ENCODE data around the gene SERPINI1. TPM values are rescaled to one million over a fixed set of nuclear protein-coding genes. Genes with fewer than 3 reads are reported as not detected.
A peak's percentile ranks its signal among the peaks of the same experiment; 100 is the strongest.

SERPINI1 gene
- total and polyA plus RNA-seq, 9 of the 15 experiments (the other 6 are each of a cell fraction or from before 2014, with no cell fraction given), result 1.6 to 9.9 (median 3.5) TPM

- TF ChIP-seq RBM39 (optimal IDR thresholded peaks at IDR 0.05; ENCODE audit: low read depth, low read length), result no peak
- no peak for TF ChIP-seq ZNF644 (tag; IDR thresholded peaks at IDR 0.05; ENCODE audit: low read depth)
These were observed 93.5 kb downstream of the SERPINI1 start (continued) for GRCh38 chr3:167829071-167829470.

- ATAC-seq (peak; percentile 45; the same call in 2 of the 3 replicates), DNase-seq (ENCODE audit: extremely low read depth in 1 of 4, low spot score in 3 of 4) (no peak), FAIRE-seq (no peak)
- Histone ChIP-seq H3K9ac (ENCODE audit: insufficient read depth in 1 of 2, low read depth in 2 of 2, low read length in 2 of 2) (no peak overlapping the region), H3K4me2 (ENCODE audit: insufficient read depth, low read length) (no peak overlapping the region), H2AFZ (ENCODE audit: low read depth, low read length) (no peak overlapping the region), H4K20me1 (replicated peaks; ENCODE audit: control insufficient read depth, insufficient read depth, low read length) (no peaks in the 10 kb centered on the region), H3K9me3 (replicated peaks; ENCODE audit: control insufficient read depth, insufficient read depth, low read depth, low read length) (no peaks in the 10 kb centered on the region), H3K36me3 (ENCODE audit: control insufficient read depth, insufficient read depth, low read length) (no peaks in the 10 kb centered on the region), H3K27ac (ENCODE audit: extremely low read depth, low read depth, low read length) (no peak overlapping the region), H3K27me3 (ENCODE audit: control insufficient read depth in 2 of 2, insufficient read depth in 2 of 2, low read length in 2 of 2) (no peaks in the 10 kb centered on the region), H3K4me1 (replicated peaks in 1 of 2; ENCODE audit: control insufficient read depth in 2 of 2, insufficient read depth in 2 of 2, low read length in 2 of 2) (no peaks in the 10 kb centered on the region), H3K4me3 (no peak overlapping the region), H3K9me1 (ENCODE audit: control insufficient read depth, insufficient read depth, low read length) (no peaks in the 10 kb centered on the region), H3K79me2 (ENCODE audit: control insufficient read depth, insufficient read depth, low read length) (no peaks in the 10 kb centered on the region)
- TF ChIP-seq MBD2 (IDR thresholded peaks at IDR 0.05; ENCODE audit: borderline replicate concordance, low read depth) (no peak), FOS (IDR thresholded peaks at IDR 0.05; ENCODE audit: extremely low read depth, insufficient read length) (no peak), SMARCC2 (IDR thresholded peaks at IDR 0.05; ENCODE audit: low read depth) (no peak)
- POLR2A ChIA-PET, result no interaction called here
- BruUV-seq (replicated peaks), result no TSS peak
- in situ Hi-C loops (cut with MboI) (no loop called here), intact Hi-C loops (cut with micrococcal nuclease) (no loop called here)
- WGBS (ENCODE audit: insufficient coverage, low coverage, missing lambda C conversion rate), result 2% methylated on average over 4 of the region's 4 CpGs
- CTCF ChIA-PET (ENCODE audit: low intra/inter-chr PET ratio), result no interaction called here
These were observed 94.5 kb downstream of the SERPINI1 start for GRCh38 chr3:167830007-167830406.

GRCh38 chr3:167835359-167835758 is 99.8 kb downstream of the SERPINI1 start:
- intact Hi-C loops (cut with micrococcal nuclease), result no loop called here
- Histone ChIP-seq H3K4me2 (ENCODE audit: insufficient read depth, low read length) (no peak overlapping the region), H3K79me2 (ENCODE audit: control insufficient read depth, insufficient read depth, low read length) (no peaks in the 10 kb centered on the region), H3K9ac (ENCODE audit: insufficient read depth in 1 of 2, low read depth in 2 of 2, low read length in 2 of 2) (no peak overlapping the region), H3K27me3 (ENCODE audit: control insufficient read depth in 2 of 2, insufficient read depth in 2 of 2, low read length in 2 of 2) (no peaks in the 10 kb centered on the region), H3K27ac (ENCODE audit: extremely low read depth, low read depth, low read length) (no peak overlapping the region), H3K9me1 (ENCODE audit: control insufficient read depth, insufficient read depth, low read length) (no peaks in the 10 kb centered on the region), H3K36me3 (ENCODE audit: control insufficient read depth, insufficient read depth, low read length) (no peaks in the 10 kb centered on the region), H3K4me3 (no peak overlapping the region), H4K20me1 (replicated peaks; ENCODE audit: control insufficient read depth, insufficient read depth, low read length) (no peaks in the 10 kb centered on the region), H3K4me1 (replicated peaks in 1 of 2; ENCODE audit: control insufficient read depth in 2 of 2, insufficient read depth in 2 of 2, low read length in 2 of 2) (no peaks in the 10 kb centered on the region), H2AFZ (ENCODE audit: low read depth, low read length) (no peak overlapping the region), H3K9me3 (replicated peaks; ENCODE audit: control insufficient read depth, insufficient read depth, low read depth, low read length) (no peaks in the 10 kb centered on the region)
- TF ChIP-seq ETS2 (tag; IDR thresholded peaks at IDR 0.05; ENCODE audit: borderline replicate concordance, poor library complexity, severe bottlenecking) (no peak), ZFP36 (IDR thresholded peaks at IDR 0.05; ENCODE audit: low read depth, low read length, partially characterized antibody) (no peak), MAFG (tag; conservative IDR thresholded peaks at IDR 0.05) (peak; percentile 59), ZNF316 (IDR thresholded peaks at IDR 0.05) (peak; percentile 50), C11orf30 (IDR thresholded peaks at IDR 0.05; ENCODE audit: low read depth) (peak; percentile 34; the same call in 1 of the 2 replicates), TRIM25 (IDR thresholded peaks at IDR 0.05; ENCODE audit: borderline replicate concordance) (no peak), ZNF668 (CRISPR knock-in tag; IDR thresholded peaks at IDR 0.05) (no peak), MAFF (IDR thresholded peaks at IDR 0.05; ENCODE audit: low read length) (0 out of 2 replicates have a peak, but pooled peaks have one; percentile 46), MAFK (IDR thresholded peaks at IDR 0.05; ENCODE audit: low read length) (0 out of 2 replicates have a peak, but pooled peaks have one; percentile 11)
- ChIA-PET POLR2A (no interaction called here), CTCF (ENCODE audit: low intra/inter-chr PET ratio) (no interaction called here)
- ATAC-seq (no peak), FAIRE-seq (no peak), DNase-seq (ENCODE audit: extremely low read depth in 1 of 4, low spot score in 3 of 4) (no peak)
- WGBS (ENCODE audit: insufficient coverage, low coverage, missing lambda C conversion rate), result 0% methylated on average over 3 of the region's 5 CpGs
- no TSS peak for BruUV-seq (replicated peaks)
- in situ Hi-C loops (cut with MboI), result no loop called here

Data from K562 (cell line).